NCI-H2107 treated with DMSO at 0.1 percent for 48 hours (cell line): ENCODE data around the gene WDR4.
"Not testable (repeated sequence)": the region's sequence is repeated elsewhere in the genome, so short reads cannot be mapped to it uniquely, and the experiment has no call there.

ENCODE experiments used
- DNase-seq: peaks from one replicate; lab custom pipeline; 2025; ENCODE audit not compliant: unreplicated experiment; lab: John Stamatoyannopoulos, UW

WDR4 gene

DNA sequence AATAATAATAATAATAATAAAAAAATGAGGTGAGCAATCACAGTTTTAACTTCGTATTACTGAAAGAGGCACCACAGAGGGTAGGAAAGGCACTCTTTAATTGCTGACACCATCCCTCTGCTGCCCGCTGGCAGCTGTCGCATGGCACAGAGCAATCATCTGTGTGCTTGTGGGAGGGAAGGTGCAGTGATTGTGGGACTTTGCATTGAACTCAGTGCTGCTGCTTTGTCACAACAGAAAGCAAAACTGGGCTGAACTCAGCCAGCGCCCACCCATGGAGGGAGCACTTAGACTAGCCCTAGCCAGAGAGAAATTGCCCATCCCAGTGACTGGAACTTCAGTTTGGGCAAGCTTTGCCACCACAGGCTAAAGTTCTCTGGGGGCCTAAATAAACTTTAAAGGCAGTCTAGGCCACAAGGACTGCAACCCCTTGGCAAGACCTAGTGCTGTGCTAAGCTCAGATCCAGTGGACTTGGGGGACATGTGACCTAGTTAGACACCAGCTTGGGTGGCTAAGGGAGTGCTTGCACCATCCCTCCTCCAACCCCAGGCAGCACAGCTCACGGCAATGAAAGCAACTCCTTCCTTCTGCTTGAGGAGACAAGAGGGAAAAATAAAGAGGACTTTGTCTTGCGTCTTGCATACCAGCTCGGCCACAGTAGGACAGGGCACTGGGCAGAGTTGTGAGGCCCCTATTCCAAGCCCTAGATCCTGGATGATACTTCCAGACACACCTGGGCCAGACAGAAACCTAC, 59.3 kb downstream of the WDR4 start:
- no peak for DNase-seq

GRCh38 chr21:42818328-42818749, 61.0 kb downstream of the WDR4 start:
- DNase-seq = peak; percentile 12

GRCh38 chr21:42815217-42815616, 64.1 kb downstream of the WDR4 start:
- no peak for DNase-seq

GRCh38 chr21:42812528-42813241, 66.7 kb downstream of the WDR4 start:
- not testable (repeated sequence) for DNase-seq

DNA sequence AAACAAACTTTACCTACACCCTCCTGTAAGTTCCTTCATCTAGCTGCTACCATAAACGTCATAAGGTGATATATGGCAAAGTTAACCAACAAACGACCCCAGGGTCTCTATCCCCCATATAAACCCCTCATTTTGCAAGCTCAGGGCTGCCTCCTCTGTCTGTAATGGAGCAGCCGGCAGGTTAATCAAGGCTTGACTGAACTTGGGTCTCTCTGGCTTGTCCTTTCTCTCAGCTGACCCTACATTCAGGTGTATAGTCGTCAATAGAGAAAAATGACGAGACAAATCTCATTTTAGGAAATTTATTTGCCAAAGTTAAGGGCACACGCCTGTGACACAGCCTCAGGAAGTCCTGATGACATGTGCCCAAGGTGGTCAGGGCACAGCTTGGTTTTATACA, 67.4 kb downstream of the WDR4 start:
- DNase-seq = no peak

DNA sequence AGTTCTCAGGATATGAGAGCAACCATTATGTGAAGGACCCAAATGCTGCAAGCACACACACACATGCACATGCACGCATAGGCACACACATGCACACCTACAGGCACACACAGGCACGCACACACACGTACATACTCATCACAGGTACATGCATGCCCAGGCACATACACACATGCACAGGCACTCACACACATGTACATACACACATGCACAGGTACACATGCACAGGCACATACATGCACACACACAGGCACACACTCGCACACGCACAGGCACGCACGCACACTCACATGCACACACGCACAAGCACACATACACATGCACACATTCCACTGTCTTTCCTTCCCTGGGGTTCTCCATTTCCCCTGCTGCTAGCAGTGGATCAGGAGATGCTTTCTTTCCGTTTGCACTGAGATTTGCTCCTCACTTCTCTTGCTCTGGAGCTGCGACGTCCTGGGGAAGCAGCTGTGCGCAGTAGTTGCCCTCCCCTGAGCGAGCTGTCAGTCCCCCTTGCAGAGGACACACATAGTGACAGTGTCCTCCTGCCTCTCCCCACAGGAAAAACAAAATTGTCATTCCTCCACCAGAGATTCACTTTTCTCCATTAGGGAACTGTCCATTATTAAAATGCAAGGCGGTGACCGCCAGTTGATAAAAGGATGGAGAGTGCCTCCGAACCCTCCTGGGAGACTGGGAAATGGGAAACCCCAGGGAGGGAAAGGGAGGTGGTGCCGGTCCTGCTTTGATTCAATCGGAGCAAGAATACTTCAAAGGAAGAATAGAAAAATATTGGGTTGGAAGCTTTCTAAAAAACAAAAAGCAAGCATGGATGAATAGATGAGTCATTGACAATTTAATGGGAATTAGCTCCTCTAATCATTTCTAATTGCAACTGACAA, 69.5 kb downstream of the WDR4 start:
- DNase-seq = no peak

DNA sequence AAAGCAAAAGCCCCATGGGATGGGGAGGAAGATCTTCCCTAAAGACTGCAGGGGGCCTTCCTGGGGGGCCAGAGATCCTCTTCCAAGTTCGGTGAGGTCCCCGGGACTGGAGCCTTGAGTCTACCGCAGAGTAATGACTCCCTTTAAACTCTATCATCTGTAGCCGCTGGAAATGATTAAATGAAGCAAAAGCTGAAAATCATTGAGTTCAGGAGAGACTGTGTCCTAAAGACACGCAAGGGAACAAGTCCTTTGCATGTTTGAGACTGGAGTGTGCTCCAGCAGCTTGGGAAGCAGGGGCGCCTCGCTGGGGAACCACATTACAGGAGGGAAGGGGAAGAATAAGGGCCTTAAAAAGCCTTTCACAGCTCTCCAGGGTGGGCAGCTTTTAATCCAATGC, 70.2 kb downstream of the WDR4 start:
- no peak for DNase-seq

- DNase-seq = no peak
These were observed 71.3 kb downstream of the WDR4 start for GRCh38 chr21:42807938-42808613.

DNA sequence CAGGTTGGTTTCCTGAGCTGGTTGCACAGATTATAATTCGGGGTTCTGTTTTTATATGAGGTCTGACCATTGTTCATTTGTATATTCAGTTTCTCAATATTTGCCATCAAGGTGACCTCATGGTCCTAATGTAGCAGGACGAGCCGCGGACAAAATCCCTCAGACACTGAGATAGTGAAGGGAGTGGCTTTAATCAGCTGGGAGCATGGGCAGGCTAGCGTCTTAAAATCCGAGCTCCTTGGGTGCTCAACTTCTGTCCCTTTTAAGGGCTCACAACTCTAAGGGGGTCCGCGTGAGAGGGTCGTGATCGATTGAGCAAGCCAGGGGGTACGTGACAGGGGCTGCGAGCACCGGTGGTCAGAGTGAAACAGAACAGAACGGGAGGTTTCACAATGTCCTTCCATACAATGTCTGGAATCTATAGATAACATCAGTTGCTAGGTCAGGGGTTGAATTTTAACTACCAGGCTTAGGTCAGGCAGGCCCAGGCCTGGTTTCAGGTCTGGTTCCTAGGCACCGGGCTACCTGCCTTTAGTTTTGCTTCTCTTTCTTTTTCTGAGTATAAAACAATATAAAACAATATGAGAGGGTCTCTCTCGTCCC, 71.9 kb downstream of the WDR4 start:
- DNase-seq = not testable (repeated sequence)

GRCh38 chr21:42806509-42807140, 72.7 kb downstream of the WDR4 start:
- DNase-seq = no peak

DNA sequence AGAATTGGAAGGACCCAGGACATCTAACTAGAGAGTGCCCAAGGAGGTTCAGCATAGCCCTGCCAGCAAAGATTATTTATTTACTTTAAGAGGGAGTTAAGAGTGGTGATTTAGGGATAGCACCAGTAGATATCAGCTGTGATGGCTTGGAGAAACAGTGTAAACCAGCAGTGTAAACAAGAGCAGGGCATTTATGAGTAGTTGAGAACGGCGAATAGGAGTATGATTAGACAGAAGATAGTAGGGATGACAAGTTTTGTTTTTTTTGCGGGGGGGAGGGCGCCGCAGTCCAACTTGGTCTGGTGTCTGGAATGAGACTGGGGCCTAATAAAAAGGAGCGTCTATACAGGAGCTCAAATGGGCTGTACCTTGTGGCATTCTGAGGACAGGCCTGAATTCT, 77.7 kb downstream of the WDR4 start:
- DNase-seq = not testable (repeated sequence)

GRCh38 chr21:42799948-42800347, 79.4 kb downstream of the WDR4 start:
- no peak for DNase-seq

DNA sequence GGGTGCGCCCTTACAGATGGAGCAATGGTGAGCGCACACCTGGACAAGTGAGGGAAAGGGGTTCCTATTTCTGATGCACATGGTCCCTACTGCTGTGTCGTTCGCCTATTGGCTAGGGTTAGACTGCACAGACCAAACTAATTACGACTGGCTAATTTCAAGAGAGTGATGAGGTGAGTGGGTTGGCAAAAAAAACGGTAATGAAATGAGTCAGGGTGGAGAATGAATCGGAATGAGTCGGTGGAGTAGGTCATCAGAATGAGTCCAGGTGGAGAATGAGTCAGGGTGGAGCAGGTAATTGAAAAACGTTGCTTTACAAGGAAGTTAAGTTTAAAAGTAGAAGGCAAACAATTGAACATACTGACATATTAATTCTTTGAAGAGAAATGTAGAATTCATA, 79.8 kb downstream of the WDR4 start:
- no peak for DNase-seq
